ENCODE data around the gene SLC1A2.

DNA sequence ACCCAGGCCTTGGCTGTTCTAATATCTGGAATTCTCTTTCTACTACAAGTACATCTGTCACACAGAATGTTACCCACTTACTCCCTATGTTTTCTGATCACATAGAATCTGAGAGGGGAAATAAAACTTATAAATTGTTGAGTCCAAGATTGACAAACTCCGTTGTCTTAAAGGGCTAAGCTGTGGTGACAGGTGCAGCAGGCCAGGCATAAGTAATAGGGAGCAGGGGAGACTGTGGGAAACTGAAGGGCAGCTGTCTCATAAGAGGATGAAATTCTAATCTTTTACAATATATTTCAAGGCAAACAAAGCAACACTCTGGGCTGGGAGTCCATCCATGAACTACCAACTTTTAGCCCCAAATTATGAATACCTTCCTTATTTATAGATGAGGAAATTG is 133.9 kb downstream of the SLC1A2 start:
- no peak for TF ChIP-seq CSRNP3 (CRISPR knock-in tag; IDR thresholded peaks at IDR 0.05)
- TF ChIP-seq ISL1 (CRISPR knock-in tag; IDR thresholded peaks at IDR 0.05) = no peak
- TF ChIP-seq TOX (CRISPR knock-in tag; IDR thresholded peaks at IDR 0.05; ENCODE audit: borderline replicate concordance) = no peak
- TF ChIP-seq PATZ1 (CRISPR knock-in tag; IDR thresholded peaks at IDR 0.05; ENCODE audit: borderline replicate concordance) = no peak
- TF ChIP-seq, protein P1, sequence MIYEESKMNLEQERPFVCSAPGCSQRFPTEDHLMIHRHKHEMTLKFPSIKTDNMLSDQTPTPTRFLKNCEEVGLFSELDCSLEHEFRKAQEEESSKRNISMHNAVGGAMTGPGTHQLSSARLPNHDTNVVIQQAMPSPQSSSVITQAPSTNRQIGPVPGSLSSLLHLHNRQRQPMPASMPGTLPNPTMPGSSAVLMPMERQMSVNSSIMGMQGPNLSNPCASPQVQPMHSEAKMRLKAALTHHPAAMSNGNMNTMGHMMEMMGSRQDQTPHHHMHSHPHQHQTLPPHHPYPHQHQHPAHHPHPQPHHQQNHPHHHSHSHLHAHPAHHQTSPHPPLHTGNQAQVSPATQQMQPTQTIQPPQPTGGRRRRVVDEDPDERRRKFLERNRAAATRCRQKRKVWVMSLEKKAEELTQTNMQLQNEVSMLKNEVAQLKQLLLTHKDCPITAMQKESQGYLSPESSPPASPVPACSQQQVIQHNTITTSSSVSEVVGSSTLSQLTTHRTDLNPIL (CRISPR knock-in tag; IDR thresholded peaks at IDR 0.05; ENCODE audit: low read depth) = no peak
- TF ChIP-seq CSDC2 (CRISPR knock-in tag; IDR thresholded peaks at IDR 0.05) = no peak
- TF ChIP-seq SNAI2 (CRISPR knock-in tag; IDR thresholded peaks at IDR 0.05) = no peak
- no peak for TF ChIP-seq ZC3H10 (CRISPR knock-in tag; IDR thresholded peaks at IDR 0.05)
- no peak for TF ChIP-seq OSR1 (CRISPR knock-in tag; IDR thresholded peaks at IDR 0.05)
- no peak for TF ChIP-seq ZNF8 (CRISPR knock-in tag; IDR thresholded peaks at IDR 0.05)
- no peak for TF ChIP-seq ZNF70 (CRISPR knock-in tag; IDR thresholded peaks at IDR 0.05)
- no peak for TF ChIP-seq GLIS3 (CRISPR knock-in tag; IDR thresholded peaks at IDR 0.05)

Measured in SK-N-SH treated with all-trans-retinoic acid at 6 μM for 48 hours (cell line).